ENCODE data around the gene NUP210. TPM values are rescaled to one million over a fixed set of nuclear protein-coding genes. Genes with fewer than 3 reads are reported as not detected.

Gene NUP210
- total RNA-seq, 1 experiment from 2014 or later = 64.0 TPM

- Histone ChIP-seq H3K36me3 (ENCODE audit: low read depth, low read length) (peaks cover 10% of the 10 kb centered on the region), H3K79me2 (ENCODE audit: low read length) (peaks cover 88% of the 10 kb centered on the region), H3K27ac (ENCODE audit: low read length) (no peak overlapping the region), H3K9ac (ENCODE audit: low read length) (no peak overlapping the region), H3K27me3 (ENCODE audit: low read length) (no peaks in the 10 kb centered on the region), H3K4me3 (ENCODE audit: low read length) (no peak overlapping the region), H3K4me2 (ENCODE audit: low read length) (no peak overlapping the region), H3K4me1 (ENCODE audit: insufficient read depth, low read length) (no peaks in the 10 kb centered on the region), H4K20me1 (ENCODE audit: low read length) (peaks cover 3% of the 10 kb centered on the region; the same call in 1 of the 2 replicates), H2AFZ (ENCODE audit: low read length) (no peak overlapping the region), H3K9me2 (replicated peaks; ENCODE audit: low read length) (no peaks in the 10 kb centered on the region), H3K9me3 (ENCODE audit: low read length) (no peaks in the 10 kb centered on the region; the same call in 1 of the 2 replicates), H3F3A (ENCODE audit: low read length, unreplicated experiment) (no peaks in the 10 kb centered on the region)
- BruUV-seq (replicated peaks) = no TSS peak
- DNase-seq (no peak), ATAC-seq (no peak)
- intact Hi-C loops (cut with micrococcal nuclease) = no loop called here
- CTCF ChIA-PET = no interaction called here
- TF ChIP-seq EZH2phosphoT487 (IDR thresholded peaks at IDR 0.05; ENCODE audit: borderline replicate concordance, low read length) (no peak), EZH2 (IDR thresholded peaks at IDR 0.05; ENCODE audit: low read length, unreplicated experiment) (no peak)
- TF ChIP-seq, protein P1, sequence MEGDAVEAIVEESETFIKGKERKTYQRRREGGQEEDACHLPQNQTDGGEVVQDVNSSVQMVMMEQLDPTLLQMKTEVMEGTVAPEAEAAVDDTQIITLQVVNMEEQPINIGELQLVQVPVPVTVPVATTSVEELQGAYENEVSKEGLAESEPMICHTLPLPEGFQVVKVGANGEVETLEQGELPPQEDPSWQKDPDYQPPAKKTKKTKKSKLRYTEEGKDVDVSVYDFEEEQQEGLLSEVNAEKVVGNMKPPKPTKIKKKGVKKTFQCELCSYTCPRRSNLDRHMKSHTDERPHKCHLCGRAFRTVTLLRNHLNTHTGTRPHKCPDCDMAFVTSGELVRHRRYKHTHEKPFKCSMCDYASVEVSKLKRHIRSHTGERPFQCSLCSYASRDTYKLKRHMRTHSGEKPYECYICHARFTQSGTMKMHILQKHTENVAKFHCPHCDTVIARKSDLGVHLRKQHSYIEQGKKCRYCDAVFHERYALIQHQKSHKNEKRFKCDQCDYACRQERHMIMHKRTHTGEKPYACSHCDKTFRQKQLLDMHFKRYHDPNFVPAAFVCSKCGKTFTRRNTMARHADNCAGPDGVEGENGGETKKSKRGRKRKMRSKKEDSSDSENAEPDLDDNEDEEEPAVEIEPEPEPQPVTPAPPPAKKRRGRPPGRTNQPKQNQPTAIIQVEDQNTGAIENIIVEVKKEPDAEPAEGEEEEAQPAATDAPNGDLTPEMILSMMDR (conservative IDR thresholded peaks at IDR 0.05; ENCODE audit: low read depth, low read length) = no peak
- POLR2A ChIA-PET (ENCODE audit: unreplicated experiment) = no interaction called here
Observed at GRCh38 chr3:13268961-13269441, 151.1 kb downstream of the NUP210 start.

GRCh38 chr3:13268120-13268519 is 152.0 kb downstream of the NUP210 start:
- Histone ChIP-seq H3K27ac (ENCODE audit: low read length) (no peak overlapping the region), H3K79me2 (ENCODE audit: low read length) (peaks cover 85% of the 10 kb centered on the region), H3K4me3 (ENCODE audit: low read length) (no peak overlapping the region), H3K9ac (ENCODE audit: low read length) (no peak overlapping the region), H3K27me3 (ENCODE audit: low read length) (no peaks in the 10 kb centered on the region), H3K9me2 (replicated peaks; ENCODE audit: low read length) (no peaks in the 10 kb centered on the region), H2AFZ (ENCODE audit: low read length) (no peak overlapping the region), H3K36me3 (ENCODE audit: low read depth, low read length) (peaks cover 10% of the 10 kb centered on the region), H3K4me2 (ENCODE audit: low read length) (no peak overlapping the region), H4K20me1 (ENCODE audit: low read length) (peaks cover 3% of the 10 kb centered on the region; the same call in 1 of the 2 replicates), H3K9me3 (ENCODE audit: low read length) (no peaks in the 10 kb centered on the region; the same call in 1 of the 2 replicates), H3F3A (ENCODE audit: low read length, unreplicated experiment) (no peaks in the 10 kb centered on the region), H3K4me1 (ENCODE audit: insufficient read depth, low read length) (no peaks in the 10 kb centered on the region)
- ChIA-PET POLR2A (ENCODE audit: unreplicated experiment) (no interaction called here), CTCF (no interaction called here)
- no TSS peak for BruUV-seq (replicated peaks)
- intact Hi-C loops (cut with micrococcal nuclease) = no loop called here
- ATAC-seq = no peak
- TF ChIP-seq EZH2phosphoT487 (IDR thresholded peaks at IDR 0.05; ENCODE audit: borderline replicate concordance, low read length) (no peak), EZH2 (IDR thresholded peaks at IDR 0.05; ENCODE audit: low read length, unreplicated experiment) (no peak)
- TF ChIP-seq, protein P1 (conservative IDR thresholded peaks at IDR 0.05; ENCODE audit: low read depth, low read length) = no peak
- DNase-seq = no peak

DNA sequence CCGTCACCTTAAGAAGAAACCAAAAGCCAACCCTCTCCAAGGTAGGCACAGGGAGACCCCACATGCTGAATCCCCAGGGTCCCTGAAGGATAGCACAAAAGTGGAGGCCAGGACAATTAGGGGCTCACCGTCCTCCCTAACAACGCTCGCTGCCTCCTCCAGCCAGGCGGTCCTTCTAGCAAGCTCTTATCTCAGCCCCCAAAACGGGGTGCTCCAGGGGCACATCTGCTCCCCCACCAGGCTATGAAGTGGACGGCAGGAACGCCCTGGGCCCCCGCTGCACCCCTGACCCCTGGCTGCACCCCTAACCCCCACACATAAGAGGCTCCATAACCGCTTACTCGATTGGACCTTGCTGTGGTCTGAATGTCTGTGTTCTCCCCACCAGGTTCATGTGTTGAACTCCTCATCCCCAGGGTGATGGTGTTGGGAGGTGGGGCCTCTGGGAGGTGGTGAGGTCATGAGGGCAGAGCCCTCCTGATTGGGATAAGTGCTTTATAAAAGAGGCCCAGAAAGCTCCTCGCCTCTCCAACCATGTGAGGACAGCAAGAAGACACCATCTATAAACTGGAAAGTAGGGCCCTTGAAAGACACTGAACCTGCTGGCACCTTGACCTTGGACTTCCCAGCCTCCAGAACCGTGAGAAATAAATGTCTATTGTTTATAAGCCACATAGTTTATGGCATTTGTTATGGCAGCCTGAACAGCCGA is 153.3 kb downstream of the NUP210 start:
- no peak for DNase-seq
- Histone ChIP-seq H3K27me3 (ENCODE audit: low read length) (no peaks in the 10 kb centered on the region), H3K9ac (ENCODE audit: low read length) (no peak overlapping the region), H3K4me2 (ENCODE audit: low read length) (no peak overlapping the region), H3K9me2 (replicated peaks; ENCODE audit: low read length) (no peaks in the 10 kb centered on the region), H2AFZ (ENCODE audit: low read length) (no peak overlapping the region), H3K27ac (ENCODE audit: low read length) (no peak overlapping the region), H3F3A (ENCODE audit: low read length, unreplicated experiment) (no peaks in the 10 kb centered on the region), H3K36me3 (ENCODE audit: low read depth, low read length) (peaks cover 10% of the 10 kb centered on the region), H3K79me2 (ENCODE audit: low read length) (peaks cover 84% of the 10 kb centered on the region), H3K4me1 (ENCODE audit: insufficient read depth, low read length) (no peaks in the 10 kb centered on the region; the same call in 1 of the 2 replicates), H4K20me1 (ENCODE audit: low read length) (peaks cover 3% of the 10 kb centered on the region; the same call in 1 of the 2 replicates), H3K4me3 (ENCODE audit: low read length) (no peak overlapping the region), H3K9me3 (ENCODE audit: low read length) (no peaks in the 10 kb centered on the region; the same call in 1 of the 2 replicates)
- BruUV-seq (replicated peaks) = no TSS peak
- ChIA-PET CTCF (no interaction called here), POLR2A (ENCODE audit: unreplicated experiment) (no interaction called here)
- intact Hi-C loops (cut with micrococcal nuclease) = no loop called here
- TF ChIP-seq EZH2 (IDR thresholded peaks at IDR 0.05; ENCODE audit: low read length, unreplicated experiment) = no peak
- TF ChIP-seq, protein P1 (conservative IDR thresholded peaks at IDR 0.05; ENCODE audit: low read depth, low read length) = no peak
- TF ChIP-seq EZH2phosphoT487 (IDR thresholded peaks at IDR 0.05; ENCODE audit: borderline replicate concordance, low read length) = no peak
- ATAC-seq = no peak
